OCI-LY1 (cell line): ENCODE data around the gene ELMO1.

Experiments
- CTCF ChIP-seq: fragments of 200-600 bp; sonication (generic), shearing (Covaris generic); IDR thresholded peaks from 2 replicates; pipeline ENCODE4 v1.5.1; 2017; ENCODE audit warnings: mild to moderate bottlenecking, antibody characterized with exemption, low read length, moderate library complexity, mixed read lengths
- EZH2 ChIP-seq: fragments of 200-600 bp; sonication (generic), shearing (Covaris generic); IDR thresholded peaks from 2 replicates; pipeline ENCODE4 v1.8.0; 2017; ENCODE audit warnings: borderline replicate concordance, mixed run types, mild to moderate bottlenecking, antibody characterized with exemption, low read length, moderate library complexity, mixed read lengths

GRCh38 chr7:37093257-37093656 is 355.4 kb downstream of the ELMO1 start:
- TF ChIP-seq CTCF (no peak), EZH2 (no peak)
